H1 (cell line): Measurements from ENCODE around the gene RPUSD3.

Source experiments
- BACH1 ChIP-seq: IDR thresholded peaks from 2 replicates; pipeline ENCODE4 v1.6.1; 2012; ENCODE audit warnings: low read length, improper control_type of control experiment
- BCL11A ChIP-seq, 2 experiments: IDR thresholded peaks; one replicate each; pipeline ENCODE4 v1.6.1; 2011; ENCODE audit warnings: low read depth in 2 of 2, low read length in 2 of 2, mild to moderate bottlenecking in 2 of 2
- CHD1 ChIP-seq: IDR thresholded peaks from 2 replicates; pipeline ENCODE4 v1.6.1; 2012; ENCODE audit warnings: low read depth, low read length, improper control_type of control experiment
- GABPA ChIP-seq: IDR thresholded peaks from 2 replicates; pipeline ENCODE4 v1.6.1; 2011; ENCODE audit warnings: mild to moderate bottlenecking, low read length, moderate library complexity, borderline replicate concordance; ENCODE audit not compliant: insufficient read depth
- POLR2A ChIP-seq, 2 experiments: IDR thresholded peaks; 1 replicate in 1 of 2; 2 replicates in 1 of 2; pipeline ENCODE4 v1.6.1; 2011; ENCODE audit warnings: low read depth in 2 of 2, low read length in 2 of 2, mild to moderate bottlenecking in 2 of 2; ENCODE audit errors: control extremely low read depth in 1 of 2
- POLR2AphosphoS5 ChIP-seq: IDR thresholded peaks from 2 replicates; pipeline ENCODE4 v1.6.1; 2011; ENCODE audit warnings: low read depth, low read length
- SIN3A ChIP-seq, 2 experiments: IDR thresholded peaks in 1 of 2; conservative IDR thresholded peaks in 1 of 2; 2 replicates each; pipeline ENCODE4 v1.6.1; 2011 to 2012; ENCODE audit warnings: low read length in 2 of 2, improper control_type of control experiment in 1 of 2, low read depth in 1 of 2, mild to moderate bottlenecking in 1 of 2
- TF ChIP-seq, protein P1 (sequence below), 3 experiments: IDR thresholded peaks; 1 replicate in 2 of 3; 2 replicates in 1 of 3; pipeline versions ENCODE4 v1.5.1 to v1.6.1; 2011; ENCODE audit warnings: low read length in 3 of 3, mild to moderate bottlenecking in 3 of 3, inconsistent platforms in 2 of 3, low read depth in 1 of 3, moderate library complexity in 1 of 3; ENCODE audit not compliant: insufficient read depth in 1 of 3; ENCODE audit errors: control extremely low read depth in 1 of 3

GRCh38 chr3:9855594-9855993 is 11.8 kb upstream of the RPUSD3 start:
- TF ChIP-seq, protein P1, sequence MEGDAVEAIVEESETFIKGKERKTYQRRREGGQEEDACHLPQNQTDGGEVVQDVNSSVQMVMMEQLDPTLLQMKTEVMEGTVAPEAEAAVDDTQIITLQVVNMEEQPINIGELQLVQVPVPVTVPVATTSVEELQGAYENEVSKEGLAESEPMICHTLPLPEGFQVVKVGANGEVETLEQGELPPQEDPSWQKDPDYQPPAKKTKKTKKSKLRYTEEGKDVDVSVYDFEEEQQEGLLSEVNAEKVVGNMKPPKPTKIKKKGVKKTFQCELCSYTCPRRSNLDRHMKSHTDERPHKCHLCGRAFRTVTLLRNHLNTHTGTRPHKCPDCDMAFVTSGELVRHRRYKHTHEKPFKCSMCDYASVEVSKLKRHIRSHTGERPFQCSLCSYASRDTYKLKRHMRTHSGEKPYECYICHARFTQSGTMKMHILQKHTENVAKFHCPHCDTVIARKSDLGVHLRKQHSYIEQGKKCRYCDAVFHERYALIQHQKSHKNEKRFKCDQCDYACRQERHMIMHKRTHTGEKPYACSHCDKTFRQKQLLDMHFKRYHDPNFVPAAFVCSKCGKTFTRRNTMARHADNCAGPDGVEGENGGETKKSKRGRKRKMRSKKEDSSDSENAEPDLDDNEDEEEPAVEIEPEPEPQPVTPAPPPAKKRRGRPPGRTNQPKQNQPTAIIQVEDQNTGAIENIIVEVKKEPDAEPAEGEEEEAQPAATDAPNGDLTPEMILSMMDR (IDR thresholded peaks at IDR 0.05; ENCODE audit: control extremely low read depth in 1 of 3, insufficient read depth in 1 of 3, low read depth in 1 of 3, low read length in 3 of 3): no peak
- no peak for TF ChIP-seq BCL11A (IDR thresholded peaks at IDR 0.05; ENCODE audit: low read depth in 2 of 2, low read length in 2 of 2)
- no peak for TF ChIP-seq POLR2A (IDR thresholded peaks at IDR 0.05; ENCODE audit: control extremely low read depth in 1 of 2, low read depth in 2 of 2, low read length in 2 of 2)
- no peak for TF ChIP-seq CHD1
- TF ChIP-seq POLR2AphosphoS5: no peak
- no peak for TF ChIP-seq GABPA
- TF ChIP-seq SIN3A (conservative IDR thresholded peaks at IDR 0.05 in 1 of 2, IDR thresholded peaks at IDR 0.05 in 1 of 2; ENCODE audit: low read depth in 1 of 2, low read length in 2 of 2): no peak
- TF ChIP-seq BACH1: no peak
